ENCODE data around the gene MMADHC.

Gene MMADHC

GRCh38 chr2:149601141-149601796 lies 13.7 kb upstream of the MMADHC start:
- Histone ChIP-seq H3K4me3 (no peak overlapping the region), H3K4me1 (peaks cover 0 to 5% (median 2%) of the 10 kb centered on the region in 4 donors), H3K27ac (no peak overlapping the region), H3K9me3 (peaks cover 0 to 9% (median 3%) of the 10 kb centered on the region in 3 donors), H3K27me3 (no peaks in the 10 kb centered on the region), H3K36me3 (no peaks in the 10 kb centered on the region)
- TF ChIP-seq, protein P1, sequence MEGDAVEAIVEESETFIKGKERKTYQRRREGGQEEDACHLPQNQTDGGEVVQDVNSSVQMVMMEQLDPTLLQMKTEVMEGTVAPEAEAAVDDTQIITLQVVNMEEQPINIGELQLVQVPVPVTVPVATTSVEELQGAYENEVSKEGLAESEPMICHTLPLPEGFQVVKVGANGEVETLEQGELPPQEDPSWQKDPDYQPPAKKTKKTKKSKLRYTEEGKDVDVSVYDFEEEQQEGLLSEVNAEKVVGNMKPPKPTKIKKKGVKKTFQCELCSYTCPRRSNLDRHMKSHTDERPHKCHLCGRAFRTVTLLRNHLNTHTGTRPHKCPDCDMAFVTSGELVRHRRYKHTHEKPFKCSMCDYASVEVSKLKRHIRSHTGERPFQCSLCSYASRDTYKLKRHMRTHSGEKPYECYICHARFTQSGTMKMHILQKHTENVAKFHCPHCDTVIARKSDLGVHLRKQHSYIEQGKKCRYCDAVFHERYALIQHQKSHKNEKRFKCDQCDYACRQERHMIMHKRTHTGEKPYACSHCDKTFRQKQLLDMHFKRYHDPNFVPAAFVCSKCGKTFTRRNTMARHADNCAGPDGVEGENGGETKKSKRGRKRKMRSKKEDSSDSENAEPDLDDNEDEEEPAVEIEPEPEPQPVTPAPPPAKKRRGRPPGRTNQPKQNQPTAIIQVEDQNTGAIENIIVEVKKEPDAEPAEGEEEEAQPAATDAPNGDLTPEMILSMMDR (IDR thresholded peaks at IDR 0.05): no peak
- intact Hi-C loops (cut with DNase I; ENCODE audit: low total_unique reads): no loop called here
- no peak for DNase-seq

DNA sequence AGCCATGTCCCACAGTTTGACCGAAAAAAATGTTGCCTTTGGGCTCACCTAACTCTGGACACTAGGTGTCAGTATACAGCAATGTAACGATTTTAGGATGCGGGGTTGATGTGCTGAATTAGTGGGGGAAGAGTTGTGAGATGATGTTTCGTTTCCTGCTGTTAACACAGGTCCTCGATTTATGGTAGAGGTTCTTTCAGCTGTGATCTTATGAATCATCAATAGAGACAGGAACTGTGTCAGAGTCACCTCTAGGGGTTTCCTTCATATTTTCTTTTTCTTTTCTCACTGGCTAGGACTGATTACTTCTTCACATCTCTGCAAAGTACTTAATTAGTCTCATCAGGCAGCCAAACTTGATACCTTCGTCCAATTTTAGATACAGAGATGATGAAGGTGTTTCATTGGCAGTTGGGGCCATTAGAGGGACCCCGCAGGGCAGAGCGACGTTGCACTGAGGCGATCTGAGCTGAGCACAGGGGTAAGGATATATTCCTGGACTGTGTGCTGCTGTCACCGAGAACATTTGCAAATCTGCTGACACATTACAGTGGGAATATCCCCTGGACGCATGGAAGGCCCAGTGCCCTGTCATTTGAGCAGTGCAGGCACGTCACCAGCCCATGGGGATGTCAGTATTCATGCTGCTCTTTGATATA lies 10.2 kb upstream of the MMADHC start:
- Histone ChIP-seq H3K27ac (no peak overlapping the region), H3K4me1 (peaks cover 0 to 5% (median 2%) of the 10 kb centered on the region in 4 donors), H3K27me3 (no peaks in the 10 kb centered on the region), H3K36me3 (no peaks in the 10 kb centered on the region), H3K4me3 (peak overlapping the region; percentile 34 to 37), H3K9me3 (peaks cover 0 to 9% (median 3%) of the 10 kb centered on the region in 3 donors)
- peak in 1 of 2 donors; percentile 30 for DNase-seq
- TF ChIP-seq, protein P1 (IDR thresholded peaks at IDR 0.05): peak; percentile 72 to 85
- intact Hi-C loops (cut with DNase I; ENCODE audit: low total_unique reads): loop anchor here (5.0 to 10.0 kb wide), 3 partner anchors 1017 to 1637 kb away; no protein-coding TSS in a partner anchor

DNA sequence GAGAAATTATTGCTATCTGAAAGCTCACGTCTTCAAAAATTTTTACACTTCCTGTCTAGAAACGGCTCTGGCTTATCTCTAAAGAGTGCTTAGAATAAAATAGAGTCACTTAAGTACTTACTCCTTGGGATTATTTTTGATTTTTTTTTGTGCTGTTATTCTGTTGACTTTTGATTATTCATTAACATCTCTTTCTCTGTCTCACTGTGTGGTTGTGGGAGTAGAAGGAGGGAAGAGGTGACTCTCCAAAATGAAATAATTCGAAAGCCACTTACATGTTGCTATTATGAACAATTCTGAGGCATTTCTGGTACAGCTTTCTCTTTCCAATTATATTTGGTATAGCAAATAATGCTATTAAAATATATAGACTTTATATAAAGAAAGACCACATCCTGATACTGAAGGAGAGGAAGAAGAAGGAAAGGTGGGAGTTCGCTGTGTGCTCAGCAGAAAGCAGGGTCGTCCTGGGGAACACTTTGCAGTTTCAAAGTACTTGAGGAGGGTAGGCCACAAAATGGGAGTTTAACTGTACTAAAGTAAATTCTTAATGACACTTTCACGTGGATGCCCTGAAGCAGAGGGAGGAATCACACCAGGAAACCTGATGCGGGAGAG lies 9.6 kb upstream of the MMADHC start:
- peaks cover 0 to 9% (median 3%) of the 10 kb centered on the region in 3 donors for H3K9me3 ChIP-seq
- peaks cover 0 to 5% (median 2%) of the 10 kb centered on the region in 4 donors for H3K4me1 ChIP-seq
- TF ChIP-seq, protein P1 (IDR thresholded peaks at IDR 0.05): no peak
- no peaks in the 10 kb centered on the region for H3K36me3 ChIP-seq
- DNase-seq: no peak
- intact Hi-C loops (cut with DNase I; ENCODE audit: low total_unique reads): loop anchor here (5.0 to 10.0 kb wide), 3 partner anchors 1018 to 1638 kb away; no protein-coding TSS in a partner anchor
- H3K27me3 ChIP-seq: no peaks in the 10 kb centered on the region
- H3K4me3 ChIP-seq: no peak overlapping the region
- no peak overlapping the region for H3K27ac ChIP-seq

GRCh38 chr2:149596471-149596870 lies 8.9 kb upstream of the MMADHC start:
- Histone ChIP-seq H3K9me3 (peaks cover 0 to 9% (median 2%) of the 10 kb centered on the region in 3 donors), H3K4me1 (peaks cover 0 to 5% (median 2%) of the 10 kb centered on the region in 4 donors), H3K4me3 (no peak overlapping the region), H3K27ac (no peak overlapping the region), H3K36me3 (no peaks in the 10 kb centered on the region), H3K27me3 (no peaks in the 10 kb centered on the region)
- intact Hi-C loops (cut with DNase I; ENCODE audit: low total_unique reads): loop anchor here (5.0 to 10.0 kb wide), 3 partner anchors 1018 to 1638 kb away; no protein-coding TSS in a partner anchor
- TF ChIP-seq, protein P1 (IDR thresholded peaks at IDR 0.05): no peak
- no peak for DNase-seq

DNA sequence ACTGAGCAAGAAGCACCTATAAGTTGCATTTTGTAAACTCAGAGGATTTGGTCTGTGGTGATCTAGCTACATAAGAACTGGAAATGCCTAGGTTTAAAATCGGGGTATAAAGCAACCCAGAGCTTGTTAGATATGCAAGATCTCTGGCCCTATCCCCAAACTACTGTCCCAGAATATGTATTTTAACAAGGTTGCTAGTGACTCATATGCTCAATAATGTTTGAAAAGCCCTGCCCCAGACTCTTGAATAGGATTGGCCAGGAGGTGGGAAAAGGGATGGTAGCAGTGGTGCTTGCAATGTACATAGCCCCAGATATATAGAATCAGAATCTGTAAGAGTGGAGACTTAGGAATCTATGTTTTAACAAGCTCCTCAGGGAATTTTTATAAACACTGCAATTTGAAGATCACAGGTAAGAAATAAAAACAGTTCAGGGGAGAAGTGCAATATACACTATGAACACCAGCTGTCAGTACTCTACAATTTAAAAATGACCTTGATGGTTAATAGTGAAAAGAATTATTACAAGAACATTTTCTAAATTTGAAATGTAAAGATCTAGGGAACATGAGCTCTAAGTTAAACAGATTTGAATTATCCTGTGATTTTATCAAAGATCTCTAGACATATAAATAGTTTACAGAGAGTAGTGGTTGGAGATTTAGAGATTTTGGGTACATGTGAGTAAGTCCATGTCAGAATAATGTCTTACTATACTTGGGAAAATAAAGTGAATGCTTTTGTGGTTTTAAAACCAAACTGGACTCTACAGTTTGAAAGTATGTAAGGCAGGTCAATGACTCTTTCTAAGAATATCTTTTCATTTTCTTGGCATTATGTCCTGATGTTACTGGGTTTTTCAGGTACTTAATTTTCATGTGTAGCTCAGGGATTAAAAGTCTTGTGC lies 7.7 kb upstream of the MMADHC start:
- Histone ChIP-seq H3K4me1 (peaks cover 0 to 5% (median 2%) of the 10 kb centered on the region in 4 donors), H3K4me3 (no peak overlapping the region), H3K27me3 (no peaks in the 10 kb centered on the region), H3K36me3 (no peaks in the 10 kb centered on the region), H3K27ac (no peak overlapping the region), H3K9me3 (no peaks in the 10 kb centered on the region)
- intact Hi-C loops (cut with DNase I; ENCODE audit: low total_unique reads): loop anchor here (5.0 to 10.0 kb wide), 3 partner anchors 1019 to 1639 kb away; no protein-coding TSS in a partner anchor
- DNase-seq: no peak
- TF ChIP-seq, protein P1 (IDR thresholded peaks at IDR 0.05): no peak
